Measurements from ENCODE around the gene VMAC. TPM values are rescaled to one million over a fixed set of nuclear protein-coding genes. Genes with fewer than 3 reads are reported as not detected.
"Not testable (repeated sequence)": the region's sequence is repeated elsewhere in the genome, so short reads cannot be mapped to it uniquely, and the experiment has no call there.

The VMAC gene
- total and polyA plus RNA-seq, 2 of the 8 experiments (the other 6 are each of a cell fraction or from before 2014, with no cell fraction given) = 1.3 to 2.2 TPM

DNA sequence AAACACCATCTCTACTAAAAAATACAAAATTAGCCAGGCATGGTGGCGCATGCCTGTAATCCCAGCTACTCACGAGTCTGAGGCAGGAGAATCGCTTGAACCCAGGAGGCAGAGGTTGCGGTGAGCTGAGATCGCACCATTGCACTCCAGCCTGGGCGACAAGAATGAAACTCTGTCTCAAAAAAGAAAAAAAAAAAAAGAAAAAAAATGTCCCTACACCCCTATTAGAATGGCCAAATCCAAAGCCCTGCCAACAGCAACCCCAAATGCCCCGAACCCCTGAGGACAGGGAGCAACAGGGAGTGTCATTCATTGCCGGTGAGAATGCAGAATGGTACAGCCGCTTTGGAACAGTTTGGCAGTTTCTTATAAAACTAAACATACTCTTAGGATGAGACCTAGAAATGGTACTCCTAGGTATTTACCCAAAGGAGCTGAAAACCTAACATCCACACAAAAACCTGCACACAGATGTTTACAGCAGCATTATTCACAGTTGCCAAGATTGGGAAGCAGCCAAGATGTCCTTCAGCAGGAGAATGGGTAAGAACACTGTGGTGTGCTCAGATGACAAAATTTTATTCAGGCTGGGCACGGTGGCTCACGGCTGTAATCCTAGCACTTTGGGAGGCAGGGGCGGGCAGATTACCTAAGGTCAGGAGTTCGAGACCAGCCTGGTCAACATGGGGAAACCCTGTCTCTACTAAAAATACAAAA, 21.4 kb upstream of the VMAC start:
- H4K20me1 ChIP-seq (replicated peaks in 1 of 2; ENCODE audit: control insufficient read depth in 1 of 2, insufficient read depth in 2 of 2, low read length in 2 of 2); H3K4me2 ChIP-seq (ENCODE audit: insufficient read depth in 1 of 2, low read depth in 2 of 2, low read length in 2 of 2); H2BK120ac ChIP-seq (replicated peaks; ENCODE audit: low read depth, low read length); H4K8ac ChIP-seq (ENCODE audit: extremely low read depth, insufficient read depth, low read length); H3K79me2 ChIP-seq (ENCODE audit: control insufficient read depth in 1 of 2, insufficient read depth in 2 of 2, low read length in 2 of 2); H3K4ac ChIP-seq (replicated peaks; ENCODE audit: insufficient read length, low read depth, low read length); H2BK20ac ChIP-seq (ENCODE audit: low read length); H4K91ac ChIP-seq (replicated peaks; ENCODE audit: insufficient read length, low read length); H4K5ac ChIP-seq (ENCODE audit: insufficient read length, low read depth, low read length); H2BK12ac ChIP-seq (ENCODE audit: low read depth, low read length); H3K27ac ChIP-seq (ENCODE audit: low read depth, low read length); H3K9ac ChIP-seq (replicated peaks in 1 of 4; ENCODE audit: extremely low read depth in 1 of 4, low read depth in 3 of 4, low read length in 3 of 4); H3K23ac ChIP-seq (ENCODE audit: insufficient read length); H2BK15ac ChIP-seq (ENCODE audit: low read length); H3K23me2 ChIP-seq (ENCODE audit: low read depth, low read length); H3K79me1 ChIP-seq (ENCODE audit: low read depth, low read length); H3K18ac ChIP-seq (ENCODE audit: extremely low read depth, low read length); H2AK5ac ChIP-seq (ENCODE audit: low read depth, low read length); H3K56ac ChIP-seq (replicated peaks; ENCODE audit: insufficient read length, low read depth, low read length); H3K4me3 ChIP-seq (ENCODE audit: extremely low read depth in 1 of 4, insufficient read depth in 2 of 4, low read depth in 3 of 4, low read length in 4 of 4); DNase-seq (ENCODE audit: low read depth in 1 of 2, low spot score in 2 of 2); H3K27me3 ChIP-seq (replicated peaks in 1 of 4; ENCODE audit: control insufficient read depth in 3 of 4, extremely low read depth in 1 of 4, insufficient read depth in 3 of 4, low read length in 3 of 4); H3K9me3 ChIP-seq (ENCODE audit: insufficient read depth in 2 of 2, low read depth in 1 of 2, low read length in 1 of 2); H3K14ac ChIP-seq (ENCODE audit: insufficient read length); H2AFZ ChIP-seq (ENCODE audit: low read length); H2BK5ac ChIP-seq (ENCODE audit: low read depth, low read length); FAIRE-seq; H3K36me3 ChIP-seq (ENCODE audit: control insufficient read depth in 2 of 4, insufficient read depth in 4 of 4, low read length in 3 of 4): not testable (repeated sequence)
- H3K4me1 ChIP-seq (replicated peaks in 1 of 4; ENCODE audit: control insufficient read depth in 3 of 4, insufficient read depth in 4 of 4, low read length in 3 of 4) = peaks cover 0 to 17% (median 6%) of the 10 kb centered on the region in 4 experiments; a peak in 6 of 7 replicates
- POLR2A ChIA-PET (ENCODE audit: partially characterized antibody) = interaction anchor here (1.0 to 2.2 kb wide), 5 partner anchors 7 to 88 kb away, joined by 3 to 6 read pairs (median 3); no protein-coding TSS in a partner anchor
- CTCF ChIA-PET (ENCODE audit: partially characterized antibody) = interaction anchor here (0.6 to 1.6 kb wide), 8 partner anchors 8 to 189 kb away, joined by 3 to 9 read pairs (median 4); no protein-coding TSS in a partner anchor
- WGBS, 2 experiments (ENCODE audit: extremely low coverage in 1 of 2, insufficient coverage in 1 of 2, insufficient read length in 1 of 2, insufficient replicate concordance in 2 of 2, low coverage in 1 of 2, low lambda C conversion rate in 2 of 2, missing lambda C conversion rate in 1 of 2) = 96% methylated on average over 11 of the region's 13 CpGs; no CpG with 5 or more reads in 1 of the 2 experiments
